NCI-H82 treated with DMSO at 0.1 percent for 48 hours (cell line): ENCODE measurements around the gene LGALS7B.
"Not testable (repeated sequence)": the region's sequence is repeated elsewhere in the genome, so short reads cannot be mapped to it uniquely, and the experiment has no call there.

Experiments used
- DNase-seq: peaks from one replicate; lab custom pipeline; 2025; ENCODE audit not compliant: unreplicated experiment; lab: John Stamatoyannopoulos, UW

Gene LGALS7B

DNA sequence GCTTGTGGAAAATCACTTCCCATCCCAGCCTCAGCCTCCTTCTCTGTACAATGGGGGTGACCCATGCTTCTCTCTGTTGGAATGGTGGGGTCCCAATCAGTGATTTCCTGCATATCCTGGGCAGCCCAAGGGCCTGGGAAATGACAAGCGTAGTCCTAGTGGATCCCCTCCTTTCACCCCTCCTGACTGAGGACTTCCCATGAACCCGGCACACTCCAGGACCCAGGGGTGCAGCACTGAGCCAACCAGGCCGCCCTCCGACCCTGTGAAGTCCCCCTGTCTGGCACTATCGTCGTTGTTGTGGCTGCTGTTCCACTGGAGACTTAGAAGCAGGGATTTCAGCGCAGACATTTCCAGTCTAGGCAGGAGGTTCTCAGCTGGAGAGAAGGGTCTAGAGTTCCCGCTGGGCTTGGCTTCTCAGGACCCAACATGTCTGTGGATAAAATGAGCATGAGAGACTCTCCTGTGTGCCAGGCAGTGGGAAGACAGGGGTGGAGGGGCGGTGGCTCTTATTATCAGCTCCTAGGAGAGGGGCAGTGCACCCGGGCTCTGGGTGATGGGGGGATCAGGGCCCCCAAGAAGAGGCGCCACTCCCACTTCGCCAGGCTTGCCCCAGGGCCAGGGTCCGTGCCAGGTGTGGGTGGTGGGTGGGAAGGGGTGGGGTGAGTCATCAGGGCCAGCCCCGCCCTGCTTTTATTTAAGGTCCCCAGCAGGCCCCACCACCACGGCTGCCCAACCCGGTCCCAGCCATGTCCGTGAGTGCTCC lies at the start of gene LGALS7B:
TSS of gene LGALS7B (plus strand) at position 723 of the 766 bp plus-strand sequence. CDS start at position 750, 27 bp downstream.
- no peak for DNase-seq

DNA sequence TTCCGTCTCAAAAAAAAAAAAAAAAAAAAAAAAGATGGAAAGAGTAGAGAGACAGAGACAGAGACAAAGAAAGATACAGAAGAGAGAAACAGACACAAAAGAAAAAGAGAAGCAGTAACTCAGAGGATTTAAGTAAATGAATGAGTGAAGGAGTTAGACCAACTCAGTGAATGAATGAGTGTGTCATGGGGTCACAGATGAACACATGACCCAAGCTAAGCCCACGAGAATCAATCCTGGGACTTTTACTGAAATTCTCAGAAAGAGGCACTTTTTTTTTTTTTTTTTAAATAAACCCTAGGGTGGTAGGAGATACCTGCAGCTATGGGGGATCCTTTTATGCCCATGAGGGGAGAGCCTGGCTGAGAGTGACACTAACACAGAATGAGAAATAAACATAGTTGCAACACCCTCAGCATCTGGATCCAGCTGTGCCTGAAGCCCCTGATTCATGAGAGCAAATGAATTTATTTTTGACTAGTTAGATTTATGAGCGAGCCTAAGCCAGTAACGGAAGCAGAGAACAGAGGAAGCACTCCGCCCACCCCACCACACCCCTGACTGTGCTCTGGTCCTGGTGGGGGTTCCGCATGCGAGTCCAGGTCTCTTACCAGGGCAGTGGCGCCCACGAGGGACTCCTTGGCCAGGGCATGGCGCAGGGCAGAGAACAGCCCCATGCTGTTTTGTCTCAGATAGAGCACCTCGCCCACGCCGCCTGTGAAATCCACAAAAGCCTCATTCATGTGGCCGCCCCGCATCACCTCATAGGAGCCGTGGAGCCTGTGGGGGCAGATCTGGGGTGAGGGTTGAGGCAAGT lies 49.4 kb upstream of the LGALS7B start:
- no peak for DNase-seq

GRCh38 chr19:38740257-38740592 lies 48.8 kb upstream of the LGALS7B start:
- DNase-seq = no peak

DNA sequence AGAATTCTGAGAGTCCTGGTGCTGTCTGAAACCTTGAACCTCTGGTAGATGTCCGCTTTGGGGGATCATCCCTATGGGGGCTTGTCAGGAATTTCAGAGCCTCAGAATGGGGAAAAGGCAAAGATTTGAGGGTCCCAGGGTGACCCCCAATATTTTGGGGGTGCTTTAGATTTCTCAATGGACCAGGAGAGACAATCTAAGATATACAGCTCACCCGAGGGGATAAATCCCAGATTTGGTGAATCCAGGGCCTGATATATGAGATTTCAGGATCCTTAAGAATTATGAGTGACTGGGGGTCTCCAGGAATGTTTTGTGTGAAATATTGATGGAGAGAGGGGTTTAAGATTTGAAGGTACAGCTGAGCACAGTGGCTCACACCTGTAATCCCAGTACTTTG lies 48.1 kb upstream of the LGALS7B start:
- DNase-seq = no peak

- no peak for DNase-seq
Observed at GRCh38 chr19:38741670-38742069, 47.3 kb upstream of the LGALS7B start.

GRCh38 chr19:38742296-38742695 lies 46.7 kb upstream of the LGALS7B start:
- DNase-seq = no peak

- DNase-seq = no peak
Observed at GRCh38 chr19:38742906-38743305, 46.1 kb upstream of the LGALS7B start.

DNA sequence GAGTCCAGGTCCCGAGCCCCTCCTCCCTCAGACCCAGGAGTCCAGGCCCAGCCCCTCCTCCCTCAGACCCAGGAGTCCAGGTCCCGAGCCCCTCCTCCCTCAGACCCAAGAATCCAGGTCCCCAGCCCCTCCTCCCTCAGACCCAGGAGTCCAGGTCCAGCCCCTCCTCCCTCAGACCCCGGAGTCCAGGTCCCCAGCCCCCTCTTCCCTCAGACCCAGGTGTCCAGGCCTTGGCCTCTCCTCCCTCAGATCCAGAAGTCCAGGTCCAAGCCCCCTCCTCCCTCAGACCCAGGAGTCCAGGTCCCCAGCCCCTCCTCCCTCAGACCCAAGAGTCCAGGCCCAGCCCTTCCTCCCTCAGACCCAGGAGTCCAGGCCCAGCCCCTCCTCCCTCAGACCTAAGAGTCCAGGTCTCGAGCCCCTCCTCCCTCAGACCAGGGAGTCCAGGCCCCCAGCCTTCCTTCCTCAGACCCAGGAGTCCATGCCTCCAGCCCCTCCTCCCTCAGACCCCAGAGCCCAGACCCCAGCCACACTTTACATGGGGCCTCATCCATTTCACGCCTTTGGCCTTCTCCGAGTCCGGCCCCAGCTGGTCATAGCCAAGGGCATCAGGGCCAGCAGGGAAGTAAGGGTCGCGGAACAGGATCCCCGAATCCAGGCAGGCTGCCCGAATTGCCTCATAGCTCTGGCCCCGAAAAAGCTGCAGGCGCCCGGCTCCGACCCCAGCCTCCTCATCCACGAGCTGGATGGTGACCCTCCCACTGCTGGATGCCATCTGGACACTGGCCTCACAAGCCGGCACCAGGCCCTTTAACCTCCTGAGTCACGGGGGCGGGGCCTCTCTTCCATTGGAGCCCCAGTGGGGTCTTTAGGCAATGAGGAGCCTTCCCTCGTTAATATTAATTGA lies 45.4 kb upstream of the LGALS7B start:
- DNase-seq = no peak

DNA sequence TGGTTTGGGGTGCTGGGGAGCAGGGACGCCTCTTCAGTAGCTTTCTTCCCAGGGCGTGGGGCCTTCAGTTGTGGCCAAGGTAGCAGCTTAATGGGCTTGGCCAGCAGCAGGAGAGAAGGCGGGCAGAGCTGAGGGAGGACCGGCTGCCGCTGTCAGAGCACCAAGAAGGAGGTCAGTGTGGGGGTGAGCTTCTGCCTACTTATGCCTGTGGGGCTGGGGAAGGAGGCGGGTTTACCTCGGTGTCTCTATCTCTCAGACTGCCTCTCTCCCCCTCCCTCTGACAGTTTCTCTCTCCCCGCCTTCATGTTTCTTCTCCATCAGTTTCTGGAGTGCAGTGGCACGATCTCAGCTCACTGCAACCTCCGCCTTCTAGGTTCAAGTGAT lies 44.7 kb upstream of the LGALS7B start, which contains the start of gene CAPN12:
TSS of gene CAPN12 (minus strand) at position 177 of the 384 bp plus-strand sequence. CDS start 309 bp downstream, outside the sequence.
- no peak for DNase-seq

- DNase-seq = no peak
Observed at GRCh38 chr19:38744874-38745273, 44.1 kb upstream of the LGALS7B start.

- DNase-seq = no peak
Observed at GRCh38 chr19:38745316-38745715, 43.7 kb upstream of the LGALS7B start.

GRCh38 chr19:38753783-38754182 lies 35.2 kb upstream of the LGALS7B start:
- DNase-seq = not testable (repeated sequence)

DNA sequence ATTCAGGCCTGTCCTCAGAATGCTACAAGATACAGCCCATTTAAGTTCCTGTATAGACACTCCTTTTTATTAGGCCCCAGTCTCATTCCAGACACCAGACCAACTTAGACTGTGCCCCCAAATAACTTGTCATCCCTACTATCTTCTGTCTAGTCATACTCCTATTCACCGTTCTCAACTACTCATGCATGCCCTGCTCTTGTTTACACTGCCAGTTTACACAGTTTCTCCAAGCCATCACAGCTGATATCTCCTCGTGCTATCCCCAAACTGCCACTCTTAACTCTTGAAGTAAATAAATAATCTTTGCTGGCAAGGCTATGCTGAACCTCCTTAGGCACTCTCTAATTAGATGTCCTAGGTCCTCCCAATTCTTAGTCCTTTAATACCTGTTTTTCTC lies 34.8 kb upstream of the LGALS7B start:
- DNase-seq = not testable (repeated sequence)

DNA sequence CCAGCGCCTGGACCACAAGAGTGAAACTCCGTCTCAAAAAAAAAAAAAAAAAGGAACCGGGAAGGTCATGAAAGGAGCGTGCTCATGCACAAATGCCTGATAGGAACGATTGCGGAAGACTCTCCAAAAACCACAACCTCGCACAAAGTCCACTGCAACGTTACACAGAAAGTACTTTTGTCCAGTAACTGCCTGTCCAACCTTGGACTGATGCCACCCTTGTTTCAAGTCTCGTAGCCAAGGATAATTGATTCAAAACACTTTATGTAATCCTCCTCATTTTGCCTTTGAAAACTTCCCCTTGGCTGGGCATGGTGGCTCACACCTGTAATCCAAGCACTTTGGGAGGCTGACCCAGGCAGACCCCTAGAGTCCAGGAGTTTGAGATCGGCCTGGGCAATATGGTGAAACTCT lies 29.4 kb upstream of the LGALS7B start:
- DNase-seq = no peak

GRCh38 chr19:38760805-38761517 lies 28.0 kb upstream of the LGALS7B start:
- not testable (repeated sequence) for DNase-seq

- not testable (repeated sequence) for DNase-seq
Observed at GRCh38 chr19:38761884-38762389, 27.1 kb upstream of the LGALS7B start.

DNA sequence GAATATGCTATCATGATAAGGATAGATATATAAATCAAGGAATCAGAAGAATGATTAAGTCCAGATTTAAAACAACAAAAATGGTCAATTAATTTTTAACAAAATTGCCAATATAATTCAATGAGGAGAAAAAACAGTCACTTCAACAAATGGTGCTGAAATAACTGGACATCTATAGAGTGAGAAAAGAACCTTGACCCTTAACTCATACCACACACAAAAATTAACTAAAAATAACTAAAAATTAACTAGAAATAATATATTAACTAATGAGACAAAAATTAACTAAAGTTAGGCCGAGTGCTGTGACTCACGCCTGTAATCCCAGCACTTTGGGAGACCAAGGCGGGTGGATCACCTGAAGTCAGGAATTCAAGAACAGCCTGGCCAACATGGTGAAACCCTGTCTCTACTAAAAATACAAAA lies 25.2 kb upstream of the LGALS7B start:
- no peak for DNase-seq

DNA sequence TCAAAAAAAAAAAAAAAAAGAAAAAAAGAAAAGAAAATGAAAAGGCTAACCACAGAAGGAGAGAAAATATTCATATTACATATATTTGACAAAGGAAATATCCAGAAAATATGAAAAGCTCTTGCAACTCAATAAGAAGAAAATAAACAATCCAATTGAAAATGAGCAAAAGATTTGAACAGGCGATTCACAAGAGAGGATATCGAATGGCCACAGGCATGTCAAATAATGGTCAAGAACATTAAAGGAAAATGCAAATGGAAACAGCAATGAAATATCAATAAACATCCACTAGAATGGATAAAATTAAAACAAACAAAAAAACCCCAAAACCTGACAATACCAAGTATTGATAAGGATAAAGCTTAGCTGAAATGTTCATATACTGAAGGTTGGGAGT lies 23.8 kb upstream of the LGALS7B start:
- DNase-seq = no peak

GRCh38 chr19:38766276-38767047 lies 22.5 kb upstream of the LGALS7B start:
- DNase-seq = no peak
